ENCODE measurements around the gene PRSS36.

Gene PRSS36

DNA sequence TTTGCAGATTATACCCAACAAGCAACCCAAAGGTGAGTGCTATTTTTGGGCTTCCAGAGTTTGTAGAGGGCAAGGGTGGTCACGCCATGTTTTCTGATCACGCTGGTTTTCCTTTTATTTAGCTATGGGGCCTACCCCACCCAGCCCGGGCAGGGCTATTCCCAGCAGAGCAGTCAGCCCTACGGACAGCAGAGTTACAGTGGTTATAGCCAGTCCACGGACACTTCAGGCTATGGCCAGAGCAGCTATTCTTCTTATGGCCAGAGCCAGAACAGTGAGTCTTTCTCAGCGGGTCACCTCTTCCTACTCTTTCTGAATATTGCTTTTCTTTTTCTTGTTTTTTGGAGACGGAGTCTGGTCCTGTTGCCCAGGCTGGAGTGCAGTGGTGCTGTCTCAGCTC, 32.5 kb upstream of the PRSS36 start:
- Histone ChIP-seq H2BK12ac (ENCODE audit: low read length in 2 of 2) (no peak overlapping the region), H2BK15ac (ENCODE audit: low read depth, poor library complexity, severe bottlenecking) (no peak overlapping the region), H3K4me1 (ENCODE audit: control insufficient read depth, insufficient read depth, low read depth, low read length) (peaks cover 16% of the 10 kb centered on the region), H3K36me3 (ENCODE audit: control insufficient read depth in 1 of 2, insufficient read depth in 2 of 2, low read depth in 1 of 2, low read length in 2 of 2) (peaks cover 34 to 50% of the 10 kb centered on the region in 2 experiments), H3K14ac (ENCODE audit: low read length in 2 of 2) (no peak overlapping the region), H3K23ac (ENCODE audit: low read length in 2 of 2) (no peak overlapping the region), H3K4me2 (ENCODE audit: low read length, poor library complexity, severe bottlenecking) (peak overlapping the region; percentile 97), H3K4me3 (ENCODE audit: insufficient read depth in 1 of 2, low read depth in 1 of 2, low read length in 2 of 2) (peak overlapping the region in 1 of 2 experiments; percentile 94), H3K79me1 (replicated peaks; ENCODE audit: low read length, poor library complexity, severe bottlenecking) (peaks cover 9% of the 10 kb centered on the region), H2AFZ (ENCODE audit: low read depth, low read length) (no peak overlapping the region), H2AK5ac (ENCODE audit: low read length, severe bottlenecking) (no peak overlapping the region), H2BK5ac (ENCODE audit: low read depth, low read length, poor library complexity, severe bottlenecking) (no peak overlapping the region), H3K27me3 (ENCODE audit: control insufficient read depth in 1 of 2, insufficient read depth in 1 of 2, low read length in 2 of 2) (no peaks in the 10 kb centered on the region), H3K18ac (ENCODE audit: low read depth in 1 of 2, low read length in 2 of 2) (no peak overlapping the region), H2BK120ac (ENCODE audit: low read depth, low read length) (no peak overlapping the region), H3K27ac (ENCODE audit: low read length, poor library complexity, severe bottlenecking) (no peak overlapping the region), H4K91ac (ENCODE audit: low read length) (no peak overlapping the region), H4K8ac (ENCODE audit: low read length) (no peak overlapping the region), H3K9me3 (ENCODE audit: control insufficient read depth, low read length) (no peaks in the 10 kb centered on the region), H3K4ac (ENCODE audit: low read depth in 1 of 2, low read length in 2 of 2) (no peak overlapping the region), H3K9ac (ENCODE audit: low read length) (peak overlapping the region; percentile 95)
- no peak for DNase-seq
- 63% methylated on average over 7 of the region's 7 CpGs for WGBS

DNA sequence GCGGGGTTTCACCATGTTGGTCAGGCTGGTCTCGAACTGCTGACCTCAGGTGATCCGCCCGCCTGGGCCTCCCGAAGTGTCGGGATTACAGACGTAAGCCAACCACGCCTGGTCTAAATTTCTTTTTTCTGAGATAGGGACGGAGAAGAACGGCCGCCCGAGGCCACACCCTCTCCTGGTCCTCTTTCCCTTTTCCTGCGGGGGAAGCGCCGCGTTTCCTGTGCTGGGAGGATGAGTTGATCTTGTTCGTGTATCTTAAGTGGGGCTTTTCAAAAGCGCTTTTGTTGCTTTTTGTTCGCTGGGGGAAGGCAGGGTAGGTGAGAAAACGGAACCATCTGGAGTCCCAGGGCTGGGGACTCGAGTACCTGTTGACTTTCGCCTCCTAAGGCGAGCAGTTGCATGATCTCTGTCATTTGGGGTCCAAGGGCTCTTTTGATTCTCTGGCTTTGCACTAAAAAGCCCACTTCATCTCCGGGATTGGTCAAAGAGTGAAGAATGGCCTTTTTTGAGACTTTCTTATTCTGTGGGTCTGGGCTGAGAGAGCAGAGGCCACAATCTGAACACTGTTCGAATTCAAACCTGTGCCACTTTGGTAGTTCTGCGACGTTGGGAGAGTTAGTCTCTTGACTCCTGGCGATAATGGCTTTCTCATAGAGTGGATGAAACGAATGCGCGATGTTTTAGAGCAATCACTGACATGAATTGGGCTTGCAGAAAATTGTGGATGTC, 31.4 kb upstream of the PRSS36 start:
- Histone ChIP-seq H3K27me3 (ENCODE audit: control insufficient read depth in 1 of 2, insufficient read depth in 1 of 2, low read length in 2 of 2) (no peaks in the 10 kb centered on the region), H2AK5ac (ENCODE audit: low read length, severe bottlenecking) (no peak overlapping the region), H2AFZ (ENCODE audit: low read depth, low read length) (no peak overlapping the region), H3K27ac (ENCODE audit: low read length, poor library complexity, severe bottlenecking) (peak overlapping the region; percentile 66), H3K79me1 (replicated peaks; ENCODE audit: low read length, poor library complexity, severe bottlenecking) (peaks cover 9% of the 10 kb centered on the region), H3K4me1 (ENCODE audit: control insufficient read depth, insufficient read depth, low read depth, low read length) (peaks cover 16% of the 10 kb centered on the region), H4K91ac (ENCODE audit: low read length) (no peak overlapping the region), H3K4me2 (ENCODE audit: low read length, poor library complexity, severe bottlenecking) (peak overlapping the region; percentile 97), H3K18ac (ENCODE audit: low read depth in 1 of 2, low read length in 2 of 2) (peak overlapping the region in 1 of 2 experiments; percentile 14), H3K9ac (ENCODE audit: low read length) (peak overlapping the region; percentile 95), H3K36me3 (ENCODE audit: control insufficient read depth in 1 of 2, insufficient read depth in 2 of 2, low read depth in 1 of 2, low read length in 2 of 2) (peaks cover 29 to 38% of the 10 kb centered on the region in 2 experiments), H3K4ac (ENCODE audit: low read depth in 1 of 2, low read length in 2 of 2) (peak overlapping the region in 1 of 2 experiments; percentile 63), H3K14ac (ENCODE audit: low read length in 2 of 2) (peak overlapping the region in 1 of 2 experiments; percentile 20), H4K8ac (ENCODE audit: low read length) (no peak overlapping the region), H3K4me3 (ENCODE audit: insufficient read depth in 1 of 2, low read depth in 1 of 2, low read length in 2 of 2) (peak overlapping the region; percentile 90 to 94), H2BK5ac (ENCODE audit: low read depth, low read length, poor library complexity, severe bottlenecking) (no peak overlapping the region), H2BK120ac (ENCODE audit: low read depth, low read length) (no peak overlapping the region), H3K23ac (ENCODE audit: low read length in 2 of 2) (peak overlapping the region in 1 of 2 experiments; percentile 52), H2BK12ac (ENCODE audit: low read length in 2 of 2) (no peak overlapping the region), H3K9me3 (ENCODE audit: control insufficient read depth, low read length) (no peaks in the 10 kb centered on the region), H2BK15ac (ENCODE audit: low read depth, poor library complexity, severe bottlenecking) (no peak overlapping the region)
- 8% methylated on average over 28 of the region's 31 CpGs for WGBS
- peak; percentile 46 for DNase-seq

DNA sequence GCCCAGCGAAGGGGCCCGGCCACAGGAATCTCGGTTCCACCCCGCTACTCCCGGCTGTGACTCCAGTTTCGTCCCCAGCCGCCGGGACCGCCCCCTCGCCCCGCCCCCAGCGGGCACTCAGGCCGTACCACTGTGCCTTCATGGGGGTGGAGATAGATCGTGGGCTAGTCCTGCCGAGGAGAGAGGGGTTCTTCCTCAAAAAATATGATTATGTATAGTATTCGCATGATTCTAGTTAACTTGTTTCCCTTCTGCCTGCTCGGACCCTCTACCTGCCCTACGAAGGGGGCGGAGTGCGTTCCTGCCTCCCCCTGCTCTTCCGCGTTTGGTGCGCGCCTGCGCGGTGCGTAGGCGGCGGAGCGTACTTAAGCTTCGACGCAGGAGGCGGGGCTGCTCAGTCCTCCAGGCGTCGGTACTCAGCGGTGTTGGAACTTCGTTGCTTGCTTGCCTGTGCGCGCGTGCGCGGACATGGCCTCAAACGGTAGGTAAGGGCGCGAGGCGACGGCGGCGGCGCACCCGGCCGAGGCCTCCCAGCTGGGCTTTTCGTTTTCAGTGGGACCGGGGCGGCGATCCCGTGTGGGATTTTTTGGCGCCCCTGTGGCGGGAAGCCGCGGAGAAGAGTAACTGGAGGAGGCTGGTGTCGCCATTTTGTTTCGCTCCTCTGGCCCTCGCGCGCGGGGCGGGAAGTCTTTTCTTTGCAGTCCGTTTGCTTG, 30.0 kb upstream of the PRSS36 start, which contains the start of gene FUS:
Gene FUS, plus strand, starts transcription at position 393 of the 713 bp plus-strand sequence. Its CDS starts 76 bp downstream, at position 469.
- Histone ChIP-seq H3K79me1 (replicated peaks; ENCODE audit: low read length, poor library complexity, severe bottlenecking) (peaks cover 9% of the 10 kb centered on the region), H3K14ac (ENCODE audit: low read length in 2 of 2) (peak within 1 kb of the TSS; percentile 76 to 99), H3K9ac (ENCODE audit: low read length) (peak within 1 kb of the TSS; percentile 95), H2BK120ac (ENCODE audit: low read depth, low read length) (peak within 1 kb of the TSS; percentile 91), H3K18ac (ENCODE audit: low read depth in 1 of 2, low read length in 2 of 2) (peak within 1 kb of the TSS; percentile 95 to 99), H2AK5ac (ENCODE audit: low read length, severe bottlenecking) (peak within 1 kb of the TSS; percentile 90), H2BK5ac (ENCODE audit: low read depth, low read length, poor library complexity, severe bottlenecking) (peak within 1 kb of the TSS; percentile 99), H2AFZ (ENCODE audit: low read depth, low read length) (peak within 1 kb of the TSS; percentile 76), H2BK12ac (ENCODE audit: low read length in 2 of 2) (peak within 1 kb of the TSS; percentile 75 to 95), H3K27ac (ENCODE audit: low read length, poor library complexity, severe bottlenecking) (peak within 1 kb of the TSS; percentile 95), H3K4ac (ENCODE audit: low read depth in 1 of 2, low read length in 2 of 2) (peak within 1 kb of the TSS; percentile 92 to 95), H4K8ac (ENCODE audit: low read length) (peak within 1 kb of the TSS; percentile 97), H4K91ac (ENCODE audit: low read length) (peak within 1 kb of the TSS; percentile 96), H3K4me1 (ENCODE audit: control insufficient read depth, insufficient read depth, low read depth, low read length) (peaks cover 14% of the 10 kb centered on the region), H3K36me3 (ENCODE audit: control insufficient read depth in 1 of 2, insufficient read depth in 2 of 2, low read depth in 1 of 2, low read length in 2 of 2) (peaks cover 24 to 25% of the 10 kb centered on the region in 2 experiments), H3K4me2 (ENCODE audit: low read length, poor library complexity, severe bottlenecking) (peak within 1 kb of the TSS; percentile 97), H3K4me3 (ENCODE audit: insufficient read depth in 1 of 2, low read depth in 1 of 2, low read length in 2 of 2) (peak within 1 kb of the TSS; percentile 91 to 94), H2BK15ac (ENCODE audit: low read depth, poor library complexity, severe bottlenecking) (peak within 1 kb of the TSS; percentile 95), H3K27me3 (ENCODE audit: control insufficient read depth in 1 of 2, insufficient read depth in 1 of 2, low read length in 2 of 2) (no peaks in the 10 kb centered on the region), H3K23ac (ENCODE audit: low read length in 2 of 2) (peak within 1 kb of the TSS in 1 of 2 experiments; percentile 95), H3K9me3 (ENCODE audit: control insufficient read depth, low read length) (no peaks in the 10 kb centered on the region)
- peak; percentile 90 for DNase-seq
- 0% methylated on average over 31 of the region's 69 CpGs for WGBS
